Fibroblast of pulmonary artery (primary cell): ENCODE results near the gene NAT10.
"Not testable (repeated sequence)": the region's sequence is repeated elsewhere in the genome, so short reads cannot be mapped to it uniquely, and the experiment has no call there.

Experiments used
- DNase-seq: peaks from one replicate; pipeline ENCODE4 v3.0.0-alpha.2; 2010; ENCODE audit warnings: low read depth
- H3K4me3 ChIP-seq: replicated peaks from 2 replicates; pipeline ENCODE4 v1.5.1; 2011; ENCODE audit warnings: low read depth, mild to moderate bottlenecking, control low read depth, low read length, moderate library complexity
- TF ChIP-seq, protein P1 (sequence below): IDR thresholded peaks from 2 replicates; pipeline ENCODE4 v1.5.1; 2011; ENCODE audit warnings: mild to moderate bottlenecking, control low read depth, low read length, inconsistent platforms; ENCODE audit errors: missing control alignments

Gene NAT10

GRCh38 chr11:34080609-34081008 lies 24.8 kb upstream of the NAT10 start:
- no peak for DNase-seq
- TF ChIP-seq, protein P1, sequence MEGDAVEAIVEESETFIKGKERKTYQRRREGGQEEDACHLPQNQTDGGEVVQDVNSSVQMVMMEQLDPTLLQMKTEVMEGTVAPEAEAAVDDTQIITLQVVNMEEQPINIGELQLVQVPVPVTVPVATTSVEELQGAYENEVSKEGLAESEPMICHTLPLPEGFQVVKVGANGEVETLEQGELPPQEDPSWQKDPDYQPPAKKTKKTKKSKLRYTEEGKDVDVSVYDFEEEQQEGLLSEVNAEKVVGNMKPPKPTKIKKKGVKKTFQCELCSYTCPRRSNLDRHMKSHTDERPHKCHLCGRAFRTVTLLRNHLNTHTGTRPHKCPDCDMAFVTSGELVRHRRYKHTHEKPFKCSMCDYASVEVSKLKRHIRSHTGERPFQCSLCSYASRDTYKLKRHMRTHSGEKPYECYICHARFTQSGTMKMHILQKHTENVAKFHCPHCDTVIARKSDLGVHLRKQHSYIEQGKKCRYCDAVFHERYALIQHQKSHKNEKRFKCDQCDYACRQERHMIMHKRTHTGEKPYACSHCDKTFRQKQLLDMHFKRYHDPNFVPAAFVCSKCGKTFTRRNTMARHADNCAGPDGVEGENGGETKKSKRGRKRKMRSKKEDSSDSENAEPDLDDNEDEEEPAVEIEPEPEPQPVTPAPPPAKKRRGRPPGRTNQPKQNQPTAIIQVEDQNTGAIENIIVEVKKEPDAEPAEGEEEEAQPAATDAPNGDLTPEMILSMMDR = no peak
- H3K4me3 ChIP-seq = no peak overlapping the region

DNA sequence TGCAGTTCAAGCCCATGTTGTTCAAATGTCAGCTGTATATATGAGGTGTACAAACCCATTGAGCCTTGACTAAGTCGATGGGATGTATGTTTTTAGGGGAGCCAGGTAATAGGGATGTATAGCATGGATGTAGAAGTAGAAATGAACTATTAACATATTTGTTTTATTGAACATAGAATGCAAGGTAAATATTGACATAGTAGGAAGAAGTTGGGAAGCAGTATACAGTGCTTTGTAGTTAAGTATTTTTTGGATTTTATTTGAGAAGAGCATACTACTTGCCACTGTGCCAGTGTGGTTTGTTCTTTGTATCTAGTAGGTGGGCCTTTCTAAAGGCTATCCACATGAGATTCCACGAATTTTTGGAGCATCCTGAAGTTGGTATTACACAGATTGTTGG lies 20.8 kb upstream of the NAT10 start:
- TF ChIP-seq, protein P1 = no peak
- no peak overlapping the region for H3K4me3 ChIP-seq
- DNase-seq = no peak

- no peak for DNase-seq
- no peak overlapping the region for H3K4me3 ChIP-seq
- TF ChIP-seq, protein P1 = no peak
These were observed 18.7 kb upstream of the NAT10 start for GRCh38 chr11:34086554-34087283.

DNA sequence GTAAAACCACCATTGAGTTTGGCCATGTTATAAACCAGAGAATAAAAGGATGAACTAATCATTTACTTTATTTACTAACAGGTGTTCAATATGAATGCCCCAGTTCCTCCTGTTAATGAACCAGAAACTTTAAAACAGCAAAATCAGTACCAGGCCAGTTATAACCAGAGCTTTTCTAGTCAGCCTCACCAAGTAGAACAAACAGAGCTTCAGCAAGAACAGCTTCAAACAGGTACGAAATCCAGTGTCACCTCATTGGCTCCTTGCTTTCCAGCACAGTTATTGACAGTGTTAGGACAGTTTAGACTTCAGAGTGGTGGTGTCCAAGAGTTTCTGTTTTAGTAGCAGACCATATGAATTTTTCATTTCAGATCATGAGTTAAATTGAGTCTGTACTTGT lies 13.6 kb upstream of the NAT10 start:
- TF ChIP-seq, protein P1 = no peak
- H3K4me3 ChIP-seq = no peak overlapping the region
- DNase-seq = no peak

DNA sequence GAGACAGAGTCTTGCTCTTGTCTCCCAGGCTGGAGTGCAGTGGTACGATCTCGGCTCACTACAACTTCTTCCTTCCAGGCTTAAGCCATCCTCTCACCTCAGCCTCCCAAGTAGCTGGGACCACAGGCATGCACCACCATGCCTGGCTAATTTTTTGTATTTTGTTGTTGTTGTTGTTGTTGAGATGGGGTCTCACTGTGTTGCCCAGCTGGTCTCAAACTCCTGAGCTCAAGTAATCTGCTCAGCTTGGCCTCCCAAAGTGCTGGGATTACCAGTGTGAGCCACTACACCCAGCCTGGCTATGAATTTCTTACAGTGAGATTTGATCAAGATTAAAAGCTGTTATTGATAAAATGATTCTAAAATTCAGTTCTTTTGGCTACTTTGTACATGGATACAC lies 10.5 kb upstream of the NAT10 start:
- DNase-seq, H3K4me3 ChIP-seq: not testable (repeated sequence)

GRCh38 chr11:34098813-34099212 lies 6.6 kb upstream of the NAT10 start:
- no peak for DNase-seq
- H3K4me3 ChIP-seq = no peak overlapping the region
- TF ChIP-seq, protein P1 = no peak

GRCh38 chr11:34104680-34105078 lies 750 bp upstream of the NAT10 start:
- TF ChIP-seq, protein P1 = no peak
- H3K4me3 ChIP-seq = peak overlapping the region; percentile 94
- no peak for DNase-seq
